NCI-H128 (cell line): ENCODE results near the gene SMIM45.

Experiments
- DNase-seq: peaks from one replicate; lab custom pipeline; 2025; ENCODE audit not compliant: unreplicated experiment; lab: John Stamatoyannopoulos, UW

The SMIM45 gene

DNA sequence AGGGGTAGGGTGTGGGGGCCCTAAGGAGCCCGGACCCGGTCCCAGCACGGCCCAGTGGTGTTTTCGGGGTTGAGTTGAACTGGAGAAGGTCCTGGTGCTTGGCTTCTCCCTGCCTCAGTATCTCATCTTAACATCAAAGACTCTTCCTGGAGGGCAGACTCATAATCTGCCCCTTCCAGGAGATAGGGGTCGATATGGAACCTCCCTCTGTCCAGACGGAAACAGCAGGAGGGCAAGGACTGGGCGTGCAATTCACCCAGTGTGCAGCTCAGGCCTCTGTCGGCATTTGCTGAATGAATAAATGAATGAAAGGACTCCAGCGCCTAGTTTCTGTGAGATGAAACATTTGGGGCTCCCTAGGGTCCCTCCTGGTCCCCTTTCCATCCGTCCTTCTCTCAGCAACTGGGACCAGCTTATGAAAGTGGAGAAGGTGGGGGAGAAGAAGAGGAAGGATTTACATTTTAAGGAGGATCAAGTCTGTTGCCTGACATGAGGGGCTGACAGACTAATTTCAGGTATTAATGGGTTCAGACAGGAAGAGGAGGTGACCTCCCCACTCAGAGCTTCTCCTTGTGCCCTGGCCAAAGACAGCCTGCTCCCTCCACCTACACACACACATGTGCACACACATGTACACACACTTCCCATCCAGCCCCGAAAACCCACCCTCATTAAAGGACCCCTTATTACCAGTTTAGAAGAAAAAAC is 36.0 kb upstream of the SMIM45 start:
- no peak for DNase-seq

DNA sequence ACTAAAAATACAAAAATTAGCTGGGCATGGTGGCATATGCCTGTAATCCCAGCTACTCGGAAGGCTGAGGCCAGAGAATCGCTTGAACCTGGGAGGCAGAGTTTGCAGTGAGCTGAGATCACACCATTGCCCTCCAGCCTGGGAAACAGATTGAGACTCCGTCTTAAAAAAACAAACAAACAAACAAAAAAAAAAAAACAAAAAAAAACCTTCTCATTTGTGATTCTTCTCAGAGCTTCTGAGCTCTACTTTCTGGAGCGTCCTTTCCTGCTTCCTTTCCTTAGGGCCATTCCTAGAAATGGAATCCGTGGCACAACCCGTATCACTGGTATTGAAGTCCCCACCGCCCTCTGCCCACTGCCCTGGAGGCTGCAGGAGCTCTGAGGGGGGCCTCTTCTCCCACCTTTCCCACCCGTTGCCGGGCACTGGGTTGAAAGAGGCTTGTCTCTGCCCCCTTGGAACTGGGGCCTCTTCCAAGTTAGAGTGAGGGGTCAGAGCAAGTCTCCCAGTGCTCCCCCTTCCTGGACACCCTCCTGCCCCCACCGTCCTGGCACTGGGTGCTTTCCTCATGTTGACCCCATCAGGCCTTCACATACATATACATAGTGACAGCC is 35.1 kb upstream of the SMIM45 start:
- no peak for DNase-seq

DNA sequence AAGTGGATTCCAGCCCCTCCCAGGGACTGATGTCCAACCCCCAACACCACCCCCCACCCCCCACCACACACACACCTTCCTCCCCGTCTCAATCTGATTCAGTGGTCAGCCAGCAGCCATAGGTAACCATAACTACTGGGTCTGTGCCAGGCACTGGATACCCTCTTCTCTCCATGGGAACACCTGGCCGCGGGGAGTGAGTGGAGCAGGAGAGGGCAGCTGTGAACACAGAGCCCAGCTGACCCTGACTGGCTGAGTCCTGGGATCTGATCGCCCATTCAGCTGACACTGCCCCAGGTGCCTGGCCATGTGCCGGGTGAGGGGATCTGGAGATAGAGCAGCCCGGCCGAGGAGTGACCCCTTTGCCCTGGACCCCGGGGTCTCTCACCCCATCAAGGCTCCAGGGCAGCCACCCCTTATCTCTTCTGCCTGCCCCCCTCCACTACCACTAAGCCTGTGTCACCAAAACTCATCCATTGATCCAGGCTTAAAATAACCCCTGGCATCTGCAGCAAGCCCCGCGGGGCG is 34.5 kb upstream of the SMIM45 start:
- no peak for DNase-seq

DNA sequence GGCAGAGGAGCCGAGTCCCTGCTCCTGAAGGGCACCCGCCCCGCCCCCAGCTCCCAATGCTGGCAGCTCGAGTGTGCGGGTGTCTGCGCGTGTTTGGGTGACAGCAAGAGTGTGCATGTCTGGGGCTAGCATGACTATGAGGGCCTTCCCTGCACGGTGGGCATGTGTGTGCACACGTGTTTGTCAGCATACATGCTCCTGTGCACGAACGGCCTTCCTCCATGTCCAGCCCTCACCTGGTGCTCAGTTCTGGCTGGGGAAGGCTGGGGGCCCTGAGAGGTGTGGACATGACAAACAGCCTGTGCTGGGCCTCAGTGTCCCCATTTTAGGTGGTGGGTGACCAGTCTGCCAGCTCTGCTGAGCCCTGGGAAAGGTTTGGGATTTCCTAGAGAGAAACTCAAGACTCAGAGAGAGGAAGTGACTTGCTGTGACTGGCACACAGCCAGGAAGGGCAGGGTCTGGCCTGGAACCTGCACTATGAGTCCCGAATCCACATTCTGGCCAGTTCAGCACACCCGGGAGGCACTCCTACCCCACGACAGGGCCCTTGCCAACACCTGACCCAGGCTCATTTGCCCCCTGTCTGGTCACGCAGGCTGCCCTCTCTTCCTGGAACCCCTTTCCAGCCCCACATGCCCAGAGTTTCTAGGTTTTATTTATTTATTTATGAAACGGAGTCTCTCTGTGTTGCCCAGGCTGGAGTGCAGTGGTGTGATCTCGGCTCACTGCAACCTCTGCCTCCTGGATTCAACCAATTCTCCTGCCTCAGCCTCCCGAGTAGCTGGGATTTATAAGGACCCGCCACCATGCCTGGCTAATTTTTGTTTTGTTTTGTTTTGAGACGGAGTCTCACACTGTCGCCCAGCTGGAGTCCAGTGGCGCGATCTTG is 33.8 kb upstream of the SMIM45 start:
- no peak for DNase-seq

DNA sequence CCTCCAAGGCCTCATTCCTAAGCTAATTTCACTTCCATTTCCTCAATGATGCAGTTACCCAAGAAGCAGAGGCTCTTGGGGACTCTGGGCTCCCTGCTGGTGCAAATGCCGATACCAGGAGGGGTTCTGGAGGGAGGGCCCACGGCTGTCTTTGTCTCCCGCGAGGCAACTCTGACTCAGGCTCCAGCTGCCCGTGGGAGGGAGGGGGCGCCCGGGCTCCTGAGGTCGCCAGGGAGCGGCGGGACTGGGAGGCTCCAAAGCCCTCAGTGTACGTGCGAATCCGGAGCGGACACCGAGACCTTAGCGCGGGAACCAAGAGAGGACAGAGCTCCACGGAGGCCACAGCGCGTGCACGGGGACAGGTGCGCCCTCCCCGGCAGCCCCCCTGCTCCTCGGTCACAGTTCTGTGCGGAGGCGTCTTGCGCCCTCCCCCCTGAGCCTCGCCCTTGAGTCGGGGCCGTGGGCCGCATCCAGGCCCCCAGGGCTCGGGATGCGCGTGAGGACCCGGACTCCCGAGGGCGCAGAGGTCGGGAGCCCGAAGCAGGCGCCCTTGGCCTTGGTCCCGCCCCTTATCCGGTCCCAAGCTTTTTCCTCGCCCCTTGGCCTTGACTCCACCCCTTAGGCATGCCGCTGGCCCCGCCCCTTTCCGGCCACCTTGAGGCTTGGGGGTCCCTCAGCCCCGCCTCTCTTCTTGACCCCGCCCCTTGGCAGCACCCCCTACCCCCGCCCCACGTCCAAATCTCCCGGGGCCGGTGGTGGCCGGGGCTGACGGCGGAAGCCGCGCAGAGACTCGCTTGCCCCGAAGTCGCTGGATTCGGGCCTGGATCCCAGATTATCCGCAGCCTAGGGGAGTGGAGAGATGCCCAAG is 32.4 kb upstream of the SMIM45 start:
- no peak for DNase-seq

DNA sequence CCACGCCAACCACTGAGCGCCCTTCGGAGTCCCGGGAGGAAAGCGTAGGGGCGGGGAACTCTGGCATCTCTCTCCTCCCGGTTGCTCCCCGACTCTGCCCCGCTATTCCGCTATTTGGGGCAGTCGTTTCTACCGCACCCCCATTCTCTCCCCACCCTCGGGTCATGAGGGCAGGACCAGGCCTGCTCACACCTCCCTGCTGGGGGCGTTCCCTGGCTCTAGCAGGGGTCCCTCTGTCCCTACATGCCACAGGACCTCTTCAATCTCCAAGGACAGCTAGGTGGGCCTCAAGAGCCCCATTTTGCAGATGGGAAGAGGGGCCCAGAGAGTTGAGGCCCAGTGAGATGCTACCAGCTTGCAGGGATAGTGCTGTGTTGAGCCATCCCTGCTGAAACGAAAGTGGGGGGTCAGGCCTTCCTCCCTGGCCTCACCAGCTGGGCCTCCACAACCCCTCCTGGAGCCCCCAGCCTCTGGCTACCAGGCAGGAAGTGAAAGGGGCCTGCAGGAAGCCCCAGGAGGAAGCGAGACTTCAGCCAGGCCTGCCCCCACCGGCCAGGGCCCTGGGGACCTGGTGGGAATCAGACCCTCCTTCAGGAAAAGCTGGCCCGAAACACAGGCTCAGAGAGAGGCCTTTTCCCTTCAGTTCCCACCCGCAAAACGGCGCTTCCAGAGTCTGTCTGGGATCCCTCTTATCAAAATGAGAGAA is 31.5 kb upstream of the SMIM45 start:
- DNase-seq: no peak

DNA sequence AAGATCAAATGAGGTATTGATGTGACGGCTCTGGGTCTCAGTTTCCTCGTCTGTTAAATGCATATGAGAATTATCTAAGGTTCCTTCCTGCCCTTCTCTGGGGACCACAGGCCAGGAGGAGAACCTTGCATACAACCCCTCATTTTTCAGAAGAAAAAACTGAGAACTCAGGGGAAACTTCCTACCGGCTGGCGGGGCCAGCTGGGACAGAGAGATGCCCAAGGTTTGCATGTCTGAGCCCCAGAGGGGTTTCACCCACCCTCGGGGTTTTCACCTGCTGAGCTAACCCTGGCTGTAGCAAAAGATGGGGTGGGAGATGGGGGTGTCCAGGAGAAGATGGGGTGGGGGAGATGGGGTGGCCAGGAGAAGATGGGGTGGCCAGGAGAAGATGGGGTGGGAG is 29.6 kb upstream of the SMIM45 start:
- no peak for DNase-seq

DNA sequence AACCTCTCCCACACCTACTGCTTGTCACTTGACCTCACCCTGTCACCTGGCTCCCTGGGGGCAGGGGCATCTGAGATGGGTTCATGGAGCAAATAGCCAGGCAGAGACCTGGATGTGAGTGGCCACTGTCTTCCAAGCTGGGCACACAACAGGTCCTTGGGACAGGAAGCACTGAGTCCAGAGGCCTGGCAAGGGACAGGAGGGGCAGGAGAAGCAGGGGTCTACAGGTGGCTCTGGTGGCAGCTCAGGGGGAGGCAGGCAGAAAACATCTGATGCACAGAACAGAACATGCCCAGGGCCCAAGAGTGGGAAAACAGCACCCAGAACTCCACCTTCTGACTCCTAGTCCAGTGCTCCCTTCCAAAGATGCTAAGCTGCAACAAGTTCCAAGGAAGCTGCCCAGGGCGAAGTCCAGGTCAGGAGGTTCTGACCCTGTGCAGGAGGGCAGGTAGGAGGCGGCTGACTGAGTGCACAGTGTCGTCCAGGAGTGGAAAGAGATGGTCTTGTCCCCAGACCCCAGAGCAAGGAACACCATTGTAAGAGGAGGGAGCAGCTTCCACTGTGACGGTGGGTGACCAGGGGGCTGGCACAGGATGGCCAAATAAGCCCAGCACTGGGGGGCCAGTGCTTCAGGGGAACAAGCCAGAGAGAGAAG is 28.9 kb upstream of the SMIM45 start:
- DNase-seq: no peak

DNA sequence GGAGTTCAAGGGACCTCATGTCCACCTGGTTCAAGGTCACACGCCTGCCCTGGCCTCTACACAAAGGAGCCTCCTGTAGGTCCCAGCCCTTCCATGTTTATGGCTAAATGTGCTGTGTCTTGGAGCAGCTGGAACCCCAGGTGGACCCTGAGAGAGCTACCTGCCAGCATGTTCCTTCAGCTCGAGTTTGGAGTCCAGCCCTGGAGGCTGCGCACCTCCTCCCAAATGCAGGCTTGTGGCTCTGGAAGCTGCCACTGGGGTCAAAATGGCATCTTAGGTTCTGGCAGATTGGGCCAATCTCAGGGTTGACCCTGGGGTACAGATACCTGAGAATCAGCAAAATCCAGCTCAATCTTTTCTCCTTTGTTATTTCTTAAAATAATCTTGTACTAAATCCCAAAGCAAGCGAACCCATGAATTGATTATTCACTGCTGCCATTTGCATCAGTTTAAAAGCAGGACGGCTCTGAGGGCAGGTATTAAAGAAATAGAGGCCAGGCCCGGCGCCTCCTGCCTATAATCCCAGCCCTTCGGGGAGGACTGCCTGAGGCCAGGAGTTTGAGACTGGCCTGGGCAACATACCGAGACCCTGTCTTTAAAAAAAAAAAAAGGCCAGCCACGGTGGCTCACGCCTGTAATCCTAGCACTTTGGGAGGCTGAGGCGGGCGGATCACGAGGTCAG is 28.2 kb upstream of the SMIM45 start:
- DNase-seq: no peak

DNA sequence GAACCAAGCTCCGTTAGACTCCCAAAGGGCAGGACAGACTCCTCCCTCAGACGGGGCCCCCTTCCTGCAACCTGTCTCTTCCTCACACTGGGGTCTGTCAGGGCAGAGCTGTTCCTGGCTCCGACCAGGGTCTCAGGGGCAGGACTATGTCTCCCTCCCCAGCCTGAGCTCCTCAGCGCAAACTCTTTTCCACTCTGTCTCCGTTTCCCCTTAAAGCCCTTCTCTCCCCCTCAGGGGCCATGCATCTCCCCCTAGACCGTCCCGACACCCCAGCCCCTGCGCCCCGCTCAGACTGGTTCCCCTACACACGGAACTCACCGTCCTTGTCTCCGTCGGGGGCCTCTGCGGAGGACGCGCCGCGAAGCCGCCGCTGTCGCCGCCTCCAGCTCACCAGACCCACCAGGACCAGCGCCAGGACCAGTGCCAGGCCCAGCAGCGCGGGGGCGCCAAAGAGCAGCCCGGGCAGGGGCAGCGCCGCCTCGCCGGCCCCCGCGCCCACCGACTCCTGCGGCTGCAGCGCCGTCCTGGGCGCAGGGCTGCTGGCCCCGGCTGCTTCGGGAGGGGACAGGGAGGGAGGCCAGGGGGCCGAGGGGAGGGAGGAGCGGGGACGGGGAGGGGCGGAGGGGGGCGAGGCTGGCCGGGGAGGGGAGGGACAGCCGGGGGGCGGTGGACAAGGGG is 26.0 kb upstream of the SMIM45 start:
- peak; percentile 17 for DNase-seq

DNA sequence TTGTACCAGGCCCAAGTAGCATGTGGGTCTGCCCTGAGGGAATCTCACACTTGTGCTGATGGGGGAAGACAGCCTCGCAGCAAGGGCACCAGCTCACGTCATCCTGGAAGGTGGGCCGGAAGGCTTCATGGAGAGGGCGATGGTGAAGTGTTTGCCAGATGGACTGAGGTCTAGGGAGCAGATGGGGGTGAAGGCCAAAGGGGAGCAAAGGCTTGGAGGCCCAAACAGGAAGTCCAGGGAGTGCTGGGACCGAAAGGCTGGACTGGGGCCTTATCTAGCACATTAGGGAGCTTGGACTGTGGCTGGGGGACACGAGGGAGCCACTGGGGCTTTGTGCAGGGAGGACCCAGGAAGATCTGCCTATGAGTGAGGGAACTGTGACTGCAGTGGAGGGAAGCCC is 24.1 kb upstream of the SMIM45 start:
- no peak for DNase-seq

DNA sequence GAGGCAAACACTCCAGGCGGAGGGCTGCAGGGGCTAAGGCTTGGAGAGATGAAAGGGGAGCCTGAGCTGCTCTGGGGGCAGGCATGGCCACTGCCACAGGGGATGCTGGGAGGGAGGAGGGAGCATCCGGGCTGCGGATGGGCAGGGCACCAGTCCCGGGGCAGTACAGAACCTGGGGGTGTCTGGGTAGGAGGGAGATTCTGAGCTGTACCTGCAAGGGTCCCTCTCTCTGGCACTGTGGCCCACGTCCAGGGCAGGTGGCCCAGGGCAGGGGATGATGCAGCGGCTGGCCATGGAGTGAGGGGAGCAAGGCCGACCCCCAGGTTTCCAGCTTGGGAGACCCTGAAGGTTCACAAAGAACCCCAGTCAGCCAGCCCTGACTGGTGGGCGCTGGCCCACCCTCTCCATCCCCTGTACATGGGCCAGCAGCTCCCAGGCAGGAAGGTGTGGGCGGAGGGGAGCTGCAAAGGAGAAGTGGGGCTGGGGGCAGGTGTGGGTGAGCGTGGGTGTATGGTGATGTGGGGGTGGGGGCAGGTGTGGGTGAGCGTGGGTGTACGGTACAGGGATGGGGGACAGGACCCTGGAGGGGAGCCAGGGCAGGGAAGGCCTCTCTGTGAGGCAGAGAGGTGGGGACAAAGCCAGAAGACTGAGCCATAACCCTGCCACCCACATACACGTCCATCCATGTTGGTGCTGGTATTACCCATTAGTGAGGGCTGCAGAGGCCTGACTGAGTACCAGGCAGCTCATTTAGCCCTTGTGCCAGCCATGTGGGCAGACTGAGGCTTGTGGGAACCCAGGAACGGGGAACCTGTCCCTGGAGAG is 23.1 kb upstream of the SMIM45 start:
- no peak for DNase-seq

DNA sequence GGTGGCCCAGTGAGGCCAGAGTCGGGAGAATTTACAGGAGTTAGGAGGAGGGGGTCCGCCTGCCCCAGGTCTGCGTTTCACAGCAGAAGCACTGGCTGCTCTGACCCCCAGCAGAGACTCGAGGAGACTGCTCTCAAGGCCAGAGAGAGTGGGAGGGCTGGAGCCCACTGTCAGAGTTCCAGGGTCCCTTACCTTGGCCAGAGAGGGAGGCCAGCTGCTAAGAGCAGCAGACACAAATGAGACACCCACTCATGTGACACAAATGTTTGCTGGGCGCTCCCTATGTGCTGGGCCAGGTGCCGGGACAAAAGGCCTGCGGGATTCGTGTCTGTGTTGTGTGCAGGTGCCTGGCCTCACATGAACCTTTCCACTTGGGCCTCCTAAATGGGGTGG is 22.5 kb upstream of the SMIM45 start:
- no peak for DNase-seq

DNA sequence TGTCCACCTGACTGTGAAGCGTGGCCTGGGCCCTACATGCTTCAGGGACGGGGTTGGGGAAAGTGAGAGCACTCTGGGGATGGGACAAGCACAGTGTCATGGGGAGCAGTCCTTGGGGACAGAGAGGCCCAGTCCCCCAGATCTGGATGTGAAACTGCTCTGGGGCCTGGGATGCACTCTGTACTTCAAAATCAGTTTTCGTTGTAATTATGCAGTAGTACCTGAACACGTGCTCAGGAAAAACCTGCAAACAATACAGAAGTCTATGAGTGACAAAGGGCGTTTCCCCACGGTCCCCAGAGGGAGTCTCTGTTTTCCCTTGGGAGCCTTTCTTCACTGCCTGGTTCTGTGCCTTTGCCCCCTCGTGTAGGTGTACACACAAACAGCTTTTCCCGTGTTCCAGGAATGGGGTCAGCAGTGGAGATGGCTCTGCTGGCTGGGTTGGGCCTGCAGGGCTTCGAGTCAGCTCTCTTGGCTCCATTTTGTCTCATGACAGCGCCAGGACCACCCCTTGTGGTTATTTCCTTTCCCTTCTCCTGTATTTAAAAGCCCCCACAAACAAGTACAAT is 20.2 kb upstream of the SMIM45 start:
- no peak for DNase-seq

DNA sequence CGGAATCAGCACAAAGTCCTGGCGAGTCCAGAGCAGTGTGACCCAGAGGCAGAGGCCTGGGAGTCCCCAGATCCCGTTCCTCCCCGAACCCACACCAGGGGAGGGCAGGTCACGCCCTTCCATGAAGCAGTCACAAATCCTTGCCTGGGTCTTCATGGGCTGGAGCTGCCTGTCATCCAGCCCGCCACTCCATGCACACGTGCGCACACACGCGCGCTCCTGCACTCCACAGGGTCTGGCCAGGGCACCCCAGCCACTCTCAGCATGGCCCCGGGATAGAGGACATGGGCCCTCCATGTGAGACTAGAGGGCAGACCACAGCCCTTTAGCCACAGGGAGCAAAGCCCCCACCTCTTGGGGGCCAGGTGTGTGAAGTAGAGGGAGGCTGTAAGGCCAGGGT is 19.6 kb upstream of the SMIM45 start:
- DNase-seq: no peak

DNA sequence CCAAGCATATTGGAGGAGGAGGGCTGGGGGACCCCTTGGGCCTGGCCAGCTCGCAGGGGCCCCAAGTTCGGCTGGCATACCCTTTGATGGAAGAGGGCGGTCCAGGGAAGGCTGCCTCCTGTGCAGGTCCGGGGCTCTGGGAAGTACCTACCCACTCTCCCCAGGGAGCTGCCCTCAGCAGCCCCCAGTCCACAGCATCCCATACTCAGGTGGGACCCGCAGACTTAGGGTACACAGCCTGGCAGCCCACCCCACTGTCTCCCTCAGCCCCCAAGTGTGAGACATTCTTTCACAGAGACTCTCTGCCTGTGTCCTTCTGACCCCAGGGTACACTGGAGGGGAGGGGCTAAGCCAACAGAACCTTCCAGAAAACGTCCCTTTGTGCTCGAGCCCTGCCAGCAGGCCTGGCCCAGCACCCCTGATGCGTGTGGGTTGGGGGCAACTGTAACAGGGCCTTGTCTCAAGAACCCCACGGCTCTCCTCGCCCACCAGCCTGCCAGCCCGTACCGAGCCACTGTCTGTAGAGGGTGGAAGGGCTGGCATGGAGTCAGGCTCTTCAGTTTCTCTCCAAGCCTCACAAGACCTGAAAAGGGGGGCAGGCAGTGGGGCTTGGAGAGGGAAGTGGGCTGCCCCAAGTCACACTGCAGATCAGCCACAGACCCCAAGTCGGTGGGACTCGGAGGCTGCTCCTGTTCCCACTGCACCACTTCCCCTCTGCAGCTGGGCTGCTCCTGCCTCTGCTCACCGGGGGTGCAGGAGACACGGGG is 18.4 kb upstream of the SMIM45 start:
- DNase-seq: no peak
